Mammary epithelial cell (primary cell): ENCODE measurements around the gene AS3MT.

Experiments
- CTCF ChIP-seq, 2 donors: IDR thresholded peaks in 1 of 2; conservative IDR thresholded peaks in 1 of 2; 2 replicates each; pipeline ENCODE4 v1.5.1; 2011 to 2012; ENCODE audit warnings: inconsistent platforms in 2 of 2, low read length in 2 of 2, mild to moderate bottlenecking in 2 of 2, control low read depth in 1 of 2, low read depth in 1 of 2; ENCODE audit not compliant: insufficient read depth in 1 of 2; ENCODE audit errors: extremely low read depth in 1 of 2
- EZH2 ChIP-seq: IDR thresholded peaks from 2 replicates; pipeline ENCODE4 v1.6.1; 2012; ENCODE audit warnings: low read length, inconsistent platforms, borderline replicate concordance

- no peak for TF ChIP-seq CTCF (conservative IDR thresholded peaks at IDR 0.05 in 1 of 2, IDR thresholded peaks at IDR 0.05 in 1 of 2; ENCODE audit: extremely low read depth in 1 of 2, insufficient read depth in 1 of 2, low read depth in 1 of 2, low read length in 2 of 2)
- TF ChIP-seq EZH2: no peak
Observed at GRCh38 chr10:102869258-102870198, at the start of gene AS3MT.
